Activated T-helper 2 cell treated with anti-CD3 and anti-CD28 coated beads, Interferon-gamma antibody, Interleukin-2, Interleukin-4, amounts not matched to agents 10 μg/mL and 5 μg/mL and 100 μg/mL, durations not matched to agents 14 hours and 24 hours and 36 hours (primary cell): Measurements from ENCODE around the gene KIF5C. TPM values are rescaled to one million over a fixed set of nuclear protein-coding genes. Genes with fewer than 3 reads are reported as not detected.

Source experiments
- total RNA-seq: library from RNA; stranded (reverse); gene quantifications from 2 replicates; pipeline ENCODE4 v1.2.3, GENCODE V29; 2022

The KIF5C gene
- total RNA-seq, 1 donor from 2014 or later: 12.9 TPM

Other genes with a start within 250 kb of the KIF5C start
- gene EPC2, start 230.5 kb upstream of the KIF5C start, total RNA-seq: 24.6 and 25.4 TPM in 2 replicates
- gene LYPD6B, start 163.5 kb downstream of the KIF5C start, total RNA-seq: not detected in 2 replicates